Neutrophil (primary cell): ENCODE results near the gene OBSCN.

ENCODE experiments used
- H3K27ac ChIP-seq: fragments of 200-600 bp; sonication (generic); 2 replicates; pipeline ENCODE4 v1.5.1; 2016; ENCODE audit warnings: mild to moderate bottlenecking, moderate library complexity
- H3K27me3 ChIP-seq: fragments of 200-600 bp; sonication (generic); 2 replicates; pipeline ENCODE4 v1.6.0; 2016; ENCODE audit warnings: mild to moderate bottlenecking
- H3K36me3 ChIP-seq: fragments of 200-600 bp; sonication (generic); 2 replicates; pipeline ENCODE4 v1.5.1; 2017
- H3K4me1 ChIP-seq, 2 experiments: fragments of 200-600 bp in 1 of 2; sonication (generic) in 1 of 2; 1 replicate in 1 of 2; 2 replicates in 1 of 2; pipeline versions ENCODE4 v1.5.1 to v1.6.1; 2013 to 2016; ENCODE audit warnings: low read depth in 1 of 2, low read length in 1 of 2, mild to moderate bottlenecking in 1 of 2, moderate library complexity in 1 of 2; ENCODE audit not compliant: control insufficient read depth in 1 of 2, insufficient read depth in 1 of 2
- H3K4me3 ChIP-seq, 2 experiments: fragments of 200-600 bp in 1 of 2; sonication (generic) in 1 of 2; 1 replicate in 1 of 2; 2 replicates in 1 of 2; pipeline ENCODE4 v1.5.1; 2013 to 2016; ENCODE audit warnings: low read depth in 1 of 2, low read length in 1 of 2, mild to moderate bottlenecking in 1 of 2, moderate library complexity in 1 of 2
- H3K9me3 ChIP-seq: fragments of 200-600 bp; sonication (generic); 2 replicates; pipeline ENCODE4 v1.5.1; 2016
- CTCF ChIP-seq: fragments of 200-600 bp; sonication (generic); IDR thresholded peaks from 2 replicates; pipeline ENCODE4 v1.5.1; 2016; ENCODE audit warnings: antibody characterized with exemption

Gene OBSCN

GRCh38 chr1:228366062-228366865, 158.4 kb downstream of the OBSCN start:
- Histone ChIP-seq H3K27me3 (no peaks in the 10 kb centered on the region), H3K27ac (no peak overlapping the region), H3K9me3 (no peaks in the 10 kb centered on the region), H3K4me1 (no peaks in the 10 kb centered on the region), H3K36me3 (no peaks in the 10 kb centered on the region), H3K4me3 (no peak overlapping the region)
- TF ChIP-seq CTCF: no peak

GRCh38 chr1:228366866-228367741, 159.3 kb downstream of the OBSCN start:
- no peak overlapping the region for H3K27ac ChIP-seq
- H3K9me3 ChIP-seq: no peaks in the 10 kb centered on the region
- H3K4me1 ChIP-seq: no peaks in the 10 kb centered on the region
- TF ChIP-seq CTCF: no peak
- H3K27me3 ChIP-seq: no peaks in the 10 kb centered on the region
- H3K4me3 ChIP-seq: no peak overlapping the region
- H3K36me3 ChIP-seq: no peaks in the 10 kb centered on the region

GRCh38 chr1:228367798-228368791, 160.3 kb downstream of the OBSCN start:
- no peaks in the 10 kb centered on the region for H3K9me3 ChIP-seq
- H3K4me3 ChIP-seq: no peak overlapping the region
- TF ChIP-seq CTCF: no peak
- no peak overlapping the region for H3K27ac ChIP-seq
- no peaks in the 10 kb centered on the region for H3K27me3 ChIP-seq
- no peaks in the 10 kb centered on the region for H3K4me1 ChIP-seq
- no peaks in the 10 kb centered on the region for H3K36me3 ChIP-seq

- H3K9me3 ChIP-seq: no peaks in the 10 kb centered on the region
- no peak overlapping the region for H3K4me3 ChIP-seq
- H3K27ac ChIP-seq: no peak overlapping the region
- H3K4me1 ChIP-seq: no peaks in the 10 kb centered on the region
- no peak for TF ChIP-seq CTCF
- H3K27me3 ChIP-seq: no peaks in the 10 kb centered on the region
- H3K36me3 ChIP-seq: no peaks in the 10 kb centered on the region
Measured at GRCh38 chr1:228368801-228369607, 161.2 kb downstream of the OBSCN start.
